ENCODE measurements around the gene HPS4.
"Not testable (repeated sequence)": the region's sequence is repeated elsewhere in the genome, so short reads cannot be mapped to it uniquely, and the experiment has no call there.

HPS4 gene

DNA sequence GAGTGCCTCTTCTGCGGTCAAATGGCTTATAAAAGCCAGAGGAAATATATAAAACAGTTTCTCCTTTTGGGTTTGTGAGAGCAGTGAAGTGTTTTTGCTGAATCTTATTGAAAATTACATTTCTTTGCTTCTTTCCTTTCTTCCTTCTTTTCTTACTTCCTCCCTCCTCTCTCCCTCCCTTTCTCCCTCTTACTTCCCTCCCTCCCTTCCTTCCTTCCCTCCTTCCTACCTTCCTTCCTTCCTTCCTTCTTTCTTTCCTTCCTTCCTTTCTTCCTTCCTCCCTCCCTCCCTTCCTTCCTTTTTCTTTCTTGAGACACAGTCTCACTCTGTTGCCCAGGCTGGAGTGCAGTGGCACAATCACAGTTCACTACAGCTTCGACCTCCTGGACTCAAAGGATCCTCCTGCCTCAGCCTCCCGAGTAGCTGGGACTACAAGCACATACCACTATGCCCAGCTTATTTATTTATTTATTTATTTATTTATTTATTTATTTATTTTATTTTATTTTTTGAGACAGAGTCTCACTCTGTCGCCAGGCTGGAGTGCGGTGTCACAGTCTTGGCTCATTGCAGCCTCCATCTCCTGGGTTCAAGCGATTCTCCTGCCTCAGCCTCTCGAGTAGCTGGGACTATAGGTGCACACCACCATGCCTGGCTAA, 74.9 kb downstream of the HPS4 start:
- DNase-seq: not testable (repeated sequence)

- DNase-seq: no peak
Observed at GRCh38 chr22:26406118-26406517, 77.5 kb downstream of the HPS4 start.

DNA sequence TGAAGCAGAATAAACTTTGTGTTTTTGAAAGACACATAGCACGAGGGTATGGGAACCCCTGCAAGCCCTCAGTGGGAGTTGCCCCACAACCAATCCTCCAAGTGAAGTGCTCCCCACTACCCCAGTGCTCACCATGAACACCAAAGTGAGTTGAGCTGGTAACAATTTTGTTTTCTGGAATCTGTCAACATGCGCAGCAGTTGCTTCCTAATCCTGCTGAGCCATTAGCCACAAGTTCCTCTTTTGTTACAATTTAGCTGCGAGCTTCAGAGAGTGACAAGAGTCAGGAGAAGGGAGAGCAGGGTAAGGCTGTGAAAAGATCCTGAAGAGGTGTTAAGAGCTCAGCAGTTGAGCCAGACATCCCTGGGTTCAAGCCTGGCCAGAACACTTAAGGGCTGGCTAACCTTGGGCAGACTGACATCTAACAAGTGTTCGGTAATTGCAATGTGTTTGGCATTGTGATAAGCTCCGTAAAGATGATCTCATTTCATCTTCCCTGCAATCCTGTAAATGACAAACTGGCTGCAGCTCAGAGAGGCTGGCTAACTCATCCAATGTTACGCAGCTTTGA, 78.6 kb downstream of the HPS4 start:
- peak in 1 of 2 donors; percentile 11 for DNase-seq

GRCh38 chr22:26401726-26402125, 81.9 kb downstream of the HPS4 start:
- no peak for DNase-seq
